Neural cell (in vitro differentiated cells): ENCODE measurements around the gene IPO13. TPM values are rescaled to one million over a fixed set of nuclear protein-coding genes. Genes with fewer than 3 reads are reported as not detected.

Experiments used
- H2AFZ ChIP-seq: fragments of 200-600, 300-800 bp; sonication (generic), shearing (Covaris generic); 2 replicates; pipeline ENCODE4 v1.6.0; 2014; ENCODE audit warnings: low read depth, mild to moderate bottlenecking, antibody characterized with exemption, low read length, moderate library complexity
- H3F3A ChIP-seq: fragments of 200-600 bp; shearing (Covaris generic); 2 replicates; pipeline ENCODE4 v1.6.1; 2016; ENCODE audit warnings: mild to moderate bottlenecking, moderate library complexity, mixed read lengths, antibody characterized with exemption, low read length; ENCODE audit not compliant: insufficient read depth, poor library complexity, severe bottlenecking
- H3K27ac ChIP-seq: fragments of 200-600, 300-800 bp; sonication (generic), shearing (Covaris generic); 2 replicates; pipeline ENCODE4 v1.5.1; 2014; ENCODE audit warnings: mild to moderate bottlenecking, low read length, moderate library complexity
- H3K27me3 ChIP-seq: fragments of 300-800, 200-600 bp; sonication (generic), shearing (Covaris generic); 2 replicates; pipeline ENCODE4 v1.6.0; 2014; ENCODE audit warnings: mild to moderate bottlenecking, low read depth, low read length, moderate library complexity; ENCODE audit not compliant: insufficient read depth
- H3K36me3 ChIP-seq: fragments of 300-800, 200-600 bp; sonication (generic), shearing (Covaris generic); 2 replicates; pipeline ENCODE4 v1.5.1; 2014; ENCODE audit warnings: mild to moderate bottlenecking, antibody characterized with exemption, low read length, moderate library complexity; ENCODE audit not compliant: insufficient read depth
- H3K4me2 ChIP-seq: fragments of 300-800, 200-600 bp; sonication (generic), shearing (Covaris generic); 2 replicates; pipeline ENCODE4 v1.6.0; 2014; ENCODE audit warnings: mild to moderate bottlenecking, low read length
- H3K4me3 ChIP-seq: fragments of 300-800, 200-600 bp; sonication (generic), shearing (Covaris generic); 2 replicates; pipeline ENCODE4 v1.5.1; 2014; ENCODE audit warnings: mild to moderate bottlenecking, low read length, moderate library complexity
- H3K79me2 ChIP-seq: fragments of 200-600 bp; shearing (Covaris generic); replicated peaks from 2 replicates; pipeline ENCODE4 v1.6.0; 2014; ENCODE audit warnings: mild to moderate bottlenecking, low read length, moderate library complexity; ENCODE audit not compliant: insufficient read depth
- H3K9ac ChIP-seq: fragments of 300-800, 200-600 bp; sonication (generic), shearing (Covaris generic); 2 replicates; pipeline ENCODE4 v1.6.1; 2016; ENCODE audit warnings: mild to moderate bottlenecking, low read length, mixed read lengths
- H3K9me2 ChIP-seq: fragments of 200-600 bp; shearing (Covaris generic); 2 replicates; pipeline ENCODE4 v1.6.1; 2016; ENCODE audit warnings: mild to moderate bottlenecking, low read length, mixed read lengths; ENCODE audit not compliant: insufficient read depth
- H3K9me3 ChIP-seq: fragments of 200-600, 300-800 bp; sonication (generic), shearing (Covaris generic); 2 replicates; pipeline ENCODE4 v1.6.1; 2016; ENCODE audit warnings: mild to moderate bottlenecking, mixed run types, low read length, moderate library complexity, mixed read lengths
- H4K20me1 ChIP-seq: fragments of 200-600 bp; shearing (Covaris generic); 2 replicates; pipeline ENCODE4 v1.6.1; 2016; ENCODE audit warnings: mild to moderate bottlenecking, mixed run types; ENCODE audit not compliant: insufficient read depth
- CTCF ChIP-seq: fragments of 450-650 bp; IDR thresholded peaks from 2 replicates; pipeline ENCODE4 v1.5.1; 2014; ENCODE audit warnings: antibody characterized with exemption, mild to moderate bottlenecking, moderate library complexity; ENCODE audit not compliant: poor library complexity, severe bottlenecking
- EP300 ChIP-seq: fragments of 450-650 bp; conservative IDR thresholded peaks from 2 replicates; pipeline ENCODE4 v1.6.1; 2014; ENCODE audit warnings: antibody characterized with exemption, mild to moderate bottlenecking, moderate library complexity; ENCODE audit not compliant: poor library complexity, severe bottlenecking
- EZH2 ChIP-seq: fragments of 200-600, 300-800 bp; shearing (Covaris generic), sonication (generic); IDR thresholded peaks from 2 replicates; pipeline ENCODE4 v1.6.1; 2014; ENCODE audit warnings: antibody characterized with exemption, low read length, borderline replicate concordance, mild to moderate bottlenecking; ENCODE audit not compliant: insufficient read depth, poor library complexity, severe bottlenecking
- MXI1 ChIP-seq: fragments of 450-650 bp; conservative IDR thresholded peaks from 2 replicates; pipeline ENCODE4 v1.6.1; 2014; ENCODE audit warnings: antibody characterized with exemption, mild to moderate bottlenecking; ENCODE audit not compliant: poor library complexity, severe bottlenecking
- POLR2AphosphoS5 ChIP-seq: IDR thresholded peaks from 2 replicates; pipeline ENCODE4 v1.6.1; 2012
- RAD21 ChIP-seq: fragments of 450-650 bp; conservative IDR thresholded peaks from 2 replicates; pipeline ENCODE4 v1.6.1; 2014; ENCODE audit warnings: antibody characterized with exemption, mild to moderate bottlenecking, moderate library complexity
- SMC3 ChIP-seq: fragments of 450-650 bp; conservative IDR thresholded peaks from 2 replicates; pipeline ENCODE4 v1.6.1; 2014; ENCODE audit warnings: antibody characterized with exemption, mild to moderate bottlenecking, moderate library complexity; ENCODE audit not compliant: poor library complexity
- TAF1 ChIP-seq: IDR thresholded peaks from 2 replicates; pipeline ENCODE4 v1.6.1; 2012; ENCODE audit warnings: low read depth
- polyA plus RNA-seq: library from polyadenylated mRNA; depleted of rRNA; stranded (reverse); fragments of >200 nt; gene quantifications from 2 replicates; pipeline ENCODE4 v1.2.3, GENCODE V29; 2014
- TF ChIP-seq, protein P1 (sequence below): IDR thresholded peaks from 2 replicates; pipeline ENCODE4 v1.6.1; 2012; ENCODE audit warnings: borderline replicate concordance

Gene IPO13
- polyA plus RNA-seq, 1 donor from 2014 or later = 29.8 TPM

GRCh38 chr1:44002606-44003157 is 55.9 kb downstream of the IPO13 start:
- H3K79me2 ChIP-seq = no peaks in the 10 kb centered on the region
- H3K4me3 ChIP-seq = no peak overlapping the region
- H3K9me2 ChIP-seq = no peaks in the 10 kb centered on the region
- H3K27me3 ChIP-seq = no peaks in the 10 kb centered on the region
- no peak overlapping the region for H3K4me2 ChIP-seq
- TF ChIP-seq MXI1 = no peak
- no peak for TF ChIP-seq SMC3
- TF ChIP-seq EP300 = no peak
- TF ChIP-seq CTCF = no peak
- no peak for TF ChIP-seq EZH2
- TF ChIP-seq POLR2AphosphoS5 = no peak
- no peak for TF ChIP-seq TAF1
- no peak for TF ChIP-seq RAD21
- TF ChIP-seq, protein P1, sequence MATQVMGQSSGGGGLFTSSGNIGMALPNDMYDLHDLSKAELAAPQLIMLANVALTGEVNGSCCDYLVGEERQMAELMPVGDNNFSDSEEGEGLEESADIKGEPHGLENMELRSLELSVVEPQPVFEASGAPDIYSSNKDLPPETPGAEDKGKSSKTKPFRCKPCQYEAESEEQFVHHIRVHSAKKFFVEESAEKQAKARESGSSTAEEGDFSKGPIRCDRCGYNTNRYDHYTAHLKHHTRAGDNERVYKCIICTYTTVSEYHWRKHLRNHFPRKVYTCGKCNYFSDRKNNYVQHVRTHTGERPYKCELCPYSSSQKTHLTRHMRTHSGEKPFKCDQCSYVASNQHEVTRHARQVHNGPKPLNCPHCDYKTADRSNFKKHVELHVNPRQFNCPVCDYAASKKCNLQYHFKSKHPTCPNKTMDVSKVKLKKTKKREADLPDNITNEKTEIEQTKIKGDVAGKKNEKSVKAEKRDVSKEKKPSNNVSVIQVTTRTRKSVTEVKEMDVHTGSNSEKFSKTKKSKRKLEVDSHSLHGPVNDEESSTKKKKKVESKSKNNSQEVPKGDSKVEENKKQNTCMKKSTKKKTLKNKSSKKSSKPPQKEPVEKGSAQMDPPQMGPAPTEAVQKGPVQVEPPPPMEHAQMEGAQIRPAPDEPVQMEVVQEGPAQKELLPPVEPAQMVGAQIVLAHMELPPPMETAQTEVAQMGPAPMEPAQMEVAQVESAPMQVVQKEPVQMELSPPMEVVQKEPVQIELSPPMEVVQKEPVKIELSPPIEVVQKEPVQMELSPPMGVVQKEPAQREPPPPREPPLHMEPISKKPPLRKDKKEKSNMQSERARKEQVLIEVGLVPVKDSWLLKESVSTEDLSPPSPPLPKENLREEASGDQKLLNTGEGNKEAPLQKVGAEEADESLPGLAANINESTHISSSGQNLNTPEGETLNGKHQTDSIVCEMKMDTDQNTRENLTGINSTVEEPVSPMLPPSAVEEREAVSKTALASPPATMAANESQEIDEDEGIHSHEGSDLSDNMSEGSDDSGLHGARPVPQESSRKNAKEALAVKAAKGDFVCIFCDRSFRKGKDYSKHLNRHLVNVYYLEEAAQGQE = no peak
- H3K27ac ChIP-seq = no peak overlapping the region
- H4K20me1 ChIP-seq = no peaks in the 10 kb centered on the region
- no peak overlapping the region for H3K9ac ChIP-seq
- no peaks in the 10 kb centered on the region for H3F3A ChIP-seq
- H2AFZ ChIP-seq = no peak overlapping the region
- no peaks in the 10 kb centered on the region for H3K9me3 ChIP-seq
- H3K36me3 ChIP-seq = no peaks in the 10 kb centered on the region

DNA sequence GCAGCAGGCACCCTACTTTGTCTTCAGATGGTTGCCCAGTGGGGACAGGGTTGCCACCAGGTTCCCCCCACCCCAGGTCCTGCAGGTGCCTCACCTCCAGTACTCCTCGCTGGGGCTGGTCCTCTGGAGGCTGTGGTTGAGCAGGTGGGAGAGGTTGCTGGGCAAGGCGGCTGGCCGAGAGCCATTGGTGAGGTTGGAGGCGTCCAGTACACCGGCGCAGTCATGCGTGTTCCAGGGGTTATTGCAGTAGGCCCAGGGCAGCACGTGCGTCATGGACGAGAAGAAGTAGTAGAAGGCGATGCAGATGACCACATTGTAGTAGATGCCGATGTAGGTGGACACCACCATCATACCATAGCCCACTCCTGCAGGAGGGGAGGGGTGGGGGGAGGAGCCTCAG is 61.5 kb downstream of the IPO13 start:
- no peaks in the 10 kb centered on the region for H3F3A ChIP-seq
- no peaks in the 10 kb centered on the region for H3K79me2 ChIP-seq
- H3K4me2 ChIP-seq = no peak overlapping the region
- H3K27ac ChIP-seq = no peak overlapping the region
- no peaks in the 10 kb centered on the region for H3K9me3 ChIP-seq
- H2AFZ ChIP-seq = no peak overlapping the region
- TF ChIP-seq MXI1 (no peak), EP300 (no peak), SMC3 (no peak), TAF1 (no peak), POLR2AphosphoS5 (no peak), RAD21 (no peak), CTCF (no peak), EZH2 (no peak)
- TF ChIP-seq, protein P1 = no peak
- H3K9me2 ChIP-seq = no peaks in the 10 kb centered on the region
- H3K36me3 ChIP-seq = no peaks in the 10 kb centered on the region
- H3K4me3 ChIP-seq = no peak overlapping the region
- H3K9ac ChIP-seq = no peak overlapping the region
- H4K20me1 ChIP-seq = no peaks in the 10 kb centered on the region
- H3K27me3 ChIP-seq = no peaks in the 10 kb centered on the region
